Activated T-helper 9 cell treated with anti-CD3 and anti-CD28 coated beads, Interleukin-2, amount 50 U/mL, for 16 hours (primary cell): ENCODE measurements around the gene HSF2BP.
"Not testable (repeated sequence)": the region's sequence is repeated elsewhere in the genome, so short reads cannot be mapped to it uniquely, and the experiment has no call there.

ENCODE experiments used
- DNase-seq: peaks from one replicate; pipeline ENCODE4 v3.0.0-alpha.2; 2020; ENCODE audit warnings: low read depth

HSF2BP gene

GRCh38 chr21:43619344-43619743, 39.9 kb downstream of the HSF2BP start:
- DNase-seq, result no peak

GRCh38 chr21:43618940-43619339, 40.3 kb downstream of the HSF2BP start:
- DNase-seq, result no peak

DNA sequence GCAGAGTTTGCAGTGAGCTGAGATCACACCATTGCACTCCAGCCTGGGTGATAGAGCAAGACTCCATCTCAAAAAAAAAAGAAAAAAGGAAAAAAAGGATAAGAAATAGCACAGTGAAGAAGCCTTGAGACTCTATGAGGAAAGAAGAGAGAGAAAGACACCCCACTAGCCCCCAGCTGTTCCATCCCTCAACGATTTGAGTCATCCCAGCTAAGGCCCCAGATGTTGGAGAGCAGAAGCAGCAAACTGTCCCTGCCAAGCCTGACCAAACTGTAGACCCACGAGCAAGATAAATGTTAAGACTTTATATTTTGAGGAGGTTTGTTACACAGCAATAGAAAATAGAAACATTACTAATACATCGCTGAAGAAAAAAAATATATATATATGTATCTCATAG, 42.4 kb downstream of the HSF2BP start:
- DNase-seq, result not testable (repeated sequence)

GRCh38 chr21:43614839-43615238, 44.4 kb downstream of the HSF2BP start:
- DNase-seq, result no peak

DNA sequence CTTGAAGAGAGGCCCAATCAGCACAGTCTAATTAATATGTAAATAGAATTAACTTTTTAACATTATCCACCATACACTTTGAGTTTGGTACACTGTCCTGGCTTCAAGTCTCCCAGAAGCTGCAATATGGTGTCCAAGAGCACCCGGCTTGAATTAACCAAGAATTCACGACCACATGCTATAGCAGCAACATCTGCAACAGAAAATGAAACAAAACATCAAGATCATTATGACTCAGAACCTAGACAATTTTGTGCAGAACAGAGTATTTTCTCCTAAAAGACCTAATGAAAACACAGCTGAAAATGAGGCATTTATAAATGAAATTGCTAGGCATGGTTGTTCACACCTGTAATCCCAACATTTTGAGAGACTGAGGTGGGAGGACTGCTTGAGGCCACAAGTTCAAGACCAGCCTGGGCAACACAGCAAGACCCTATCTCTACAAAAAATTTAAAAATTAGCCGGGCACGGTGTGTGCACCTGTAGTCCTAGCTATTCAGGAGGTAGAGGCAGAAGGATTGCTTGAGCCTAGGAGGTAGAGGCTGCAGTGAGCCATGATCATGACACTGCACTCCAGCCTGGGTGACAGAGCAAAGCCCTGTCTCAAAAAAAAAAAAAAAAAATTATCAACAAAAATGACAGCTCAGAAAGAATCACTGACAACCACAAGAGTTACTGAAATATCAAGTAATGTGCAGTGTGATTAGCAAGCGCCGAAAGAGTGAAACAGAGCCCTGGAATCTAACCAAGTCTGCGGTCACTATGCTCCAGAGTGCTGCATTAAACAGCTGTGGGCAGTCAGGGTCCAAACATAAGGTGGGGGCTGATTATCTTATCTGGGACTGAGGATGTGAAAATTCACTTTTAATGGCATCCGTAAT, 45.3 kb downstream of the HSF2BP start:
- no peak for DNase-seq

DNA sequence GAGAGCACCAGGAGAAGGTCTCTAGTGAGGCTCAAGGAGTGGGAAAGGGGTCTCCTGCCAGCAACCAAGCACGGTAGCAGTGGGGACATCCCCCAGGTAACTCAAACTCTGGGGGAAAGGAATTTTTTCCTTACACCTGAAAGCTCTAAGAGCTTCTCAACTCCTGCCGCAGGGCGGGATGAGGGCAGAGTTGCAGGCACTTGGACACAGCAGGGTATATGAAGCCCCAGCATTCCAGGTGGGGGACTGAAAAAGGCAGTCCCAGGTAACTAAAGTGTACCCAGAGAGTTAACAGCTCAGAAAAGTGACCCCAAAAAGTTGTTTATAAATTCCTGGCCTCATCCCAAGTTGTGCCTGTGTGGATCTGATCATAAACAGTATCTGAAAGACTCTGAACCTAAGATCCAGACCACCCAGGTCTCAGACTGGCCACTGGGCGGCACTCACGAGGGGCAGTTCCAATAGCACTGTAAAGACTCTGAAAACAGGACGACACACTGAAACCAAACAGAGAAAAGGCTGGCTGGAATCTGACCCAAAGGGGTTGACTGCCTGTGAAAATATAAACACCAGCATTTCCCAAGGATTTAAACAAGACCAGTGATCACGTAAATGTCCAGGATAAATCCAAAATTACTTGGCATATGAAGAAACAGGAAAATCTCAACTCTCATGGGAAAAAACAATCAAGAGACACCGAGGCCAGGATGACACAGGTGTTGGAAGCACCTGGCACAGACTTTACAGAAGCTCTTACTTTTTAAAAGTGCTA, 47.5 kb downstream of the HSF2BP start:
- no peak for DNase-seq

DNA sequence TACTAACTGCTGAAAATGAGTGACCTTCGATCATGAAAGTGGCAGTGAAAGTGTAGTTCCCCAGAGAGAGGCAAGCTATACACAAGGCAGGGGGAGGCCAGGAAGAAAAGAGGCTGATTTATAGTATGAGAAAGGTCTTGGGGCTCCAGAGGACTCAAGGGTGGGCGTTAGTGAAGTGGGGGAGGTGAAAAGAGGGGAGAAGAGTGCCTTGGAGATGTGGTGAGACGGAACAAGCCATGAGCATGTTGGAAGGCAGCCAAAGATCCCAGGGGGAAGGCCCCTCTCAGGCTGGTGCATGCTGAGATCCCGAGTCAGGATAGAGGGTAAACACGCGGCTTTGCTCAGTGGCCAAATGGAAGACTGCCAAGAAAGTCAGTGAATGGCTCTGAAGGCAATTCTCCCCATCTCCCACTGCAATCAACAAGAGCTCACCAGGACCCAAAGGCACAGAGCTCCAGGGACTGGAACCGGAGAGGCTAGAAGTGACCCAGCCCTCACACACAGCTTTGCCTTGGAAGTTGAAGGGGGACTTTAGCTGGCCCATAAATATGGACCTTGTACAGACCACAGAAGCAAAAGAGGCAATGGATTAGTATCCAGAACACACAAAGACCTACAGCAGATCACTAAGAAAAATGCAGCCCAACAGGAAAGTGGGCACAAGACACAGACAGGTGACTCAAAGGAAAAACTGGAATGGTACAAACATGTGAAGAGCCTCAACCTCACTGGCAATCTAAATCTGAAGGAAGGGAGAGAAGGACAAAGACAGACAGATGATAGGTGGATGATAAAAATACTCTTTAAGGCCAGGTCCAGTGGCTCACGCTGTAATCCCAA, 49.6 kb downstream of the HSF2BP start:
- DNase-seq, result no peak

- DNase-seq, result no peak
These were observed 50.6 kb downstream of the HSF2BP start for GRCh38 chr21:43608664-43609063.

- DNase-seq, result no peak
These were observed 51.1 kb downstream of the HSF2BP start for GRCh38 chr21:43608225-43608624.

DNA sequence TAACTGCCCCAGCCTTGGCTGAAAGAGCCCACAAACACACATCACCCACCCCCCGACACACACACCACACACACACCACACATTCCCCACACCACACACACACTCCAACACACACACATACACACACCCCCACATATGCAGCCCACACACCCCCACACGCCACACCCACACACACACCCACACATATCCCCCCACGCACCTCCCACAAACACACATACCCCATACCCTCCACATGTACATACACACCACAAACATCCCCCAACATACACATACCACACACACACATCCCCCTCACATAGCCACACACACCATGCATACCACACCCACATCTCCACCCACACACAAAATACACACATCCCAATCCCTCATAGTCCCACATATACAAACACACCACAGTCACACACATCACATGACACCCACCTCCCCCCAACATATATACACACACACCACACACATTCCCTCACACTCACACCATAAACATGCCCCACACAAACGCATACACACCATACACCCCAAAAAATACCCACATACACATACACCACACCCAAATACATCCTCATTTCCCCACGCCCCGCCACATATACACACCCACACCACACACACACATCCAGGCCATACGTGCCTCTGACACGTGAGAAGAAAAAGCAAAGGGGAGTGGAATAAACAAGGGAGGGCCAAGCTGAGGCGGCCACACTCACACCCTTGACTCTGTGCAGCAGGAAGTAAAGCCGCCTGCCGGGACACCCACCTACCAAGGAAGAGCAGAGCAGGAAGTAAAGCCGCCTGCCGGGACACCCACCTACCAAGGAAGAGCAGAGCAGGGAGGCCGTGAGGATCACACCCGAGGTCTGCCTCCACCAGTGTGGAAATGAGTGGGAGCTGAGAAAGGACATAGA, 53.7 kb downstream of the HSF2BP start:
- no peak for DNase-seq

DNA sequence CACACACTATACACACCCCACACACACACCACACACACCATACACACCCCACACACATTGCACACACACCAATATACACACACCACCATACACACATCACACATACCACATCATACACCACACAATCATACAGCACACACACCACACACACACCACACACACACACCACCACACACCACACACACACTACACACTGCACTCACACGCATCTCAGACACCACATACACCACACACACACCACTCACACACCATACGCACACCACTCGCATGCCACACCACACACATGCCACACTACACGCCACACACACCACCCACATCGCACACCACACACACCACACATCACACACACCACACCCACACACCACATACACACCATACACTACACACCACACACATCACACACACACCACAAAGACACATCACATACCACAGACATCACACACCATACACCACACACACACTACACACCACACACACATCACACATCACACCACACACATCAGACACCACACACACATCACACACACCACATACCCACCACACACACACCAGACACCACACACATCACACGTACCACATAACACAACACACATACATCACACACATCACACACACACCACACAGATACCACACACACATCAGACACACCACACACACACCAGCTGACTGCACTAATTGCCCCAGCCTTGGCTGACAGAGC, 54.6 kb downstream of the HSF2BP start:
- DNase-seq, result no peak

GRCh38 chr21:43603641-43604504, 55.4 kb downstream of the HSF2BP start:
- DNase-seq, result no peak

- no peak for DNase-seq
These were observed 56.1 kb downstream of the HSF2BP start for GRCh38 chr21:43603233-43603626.

DNA sequence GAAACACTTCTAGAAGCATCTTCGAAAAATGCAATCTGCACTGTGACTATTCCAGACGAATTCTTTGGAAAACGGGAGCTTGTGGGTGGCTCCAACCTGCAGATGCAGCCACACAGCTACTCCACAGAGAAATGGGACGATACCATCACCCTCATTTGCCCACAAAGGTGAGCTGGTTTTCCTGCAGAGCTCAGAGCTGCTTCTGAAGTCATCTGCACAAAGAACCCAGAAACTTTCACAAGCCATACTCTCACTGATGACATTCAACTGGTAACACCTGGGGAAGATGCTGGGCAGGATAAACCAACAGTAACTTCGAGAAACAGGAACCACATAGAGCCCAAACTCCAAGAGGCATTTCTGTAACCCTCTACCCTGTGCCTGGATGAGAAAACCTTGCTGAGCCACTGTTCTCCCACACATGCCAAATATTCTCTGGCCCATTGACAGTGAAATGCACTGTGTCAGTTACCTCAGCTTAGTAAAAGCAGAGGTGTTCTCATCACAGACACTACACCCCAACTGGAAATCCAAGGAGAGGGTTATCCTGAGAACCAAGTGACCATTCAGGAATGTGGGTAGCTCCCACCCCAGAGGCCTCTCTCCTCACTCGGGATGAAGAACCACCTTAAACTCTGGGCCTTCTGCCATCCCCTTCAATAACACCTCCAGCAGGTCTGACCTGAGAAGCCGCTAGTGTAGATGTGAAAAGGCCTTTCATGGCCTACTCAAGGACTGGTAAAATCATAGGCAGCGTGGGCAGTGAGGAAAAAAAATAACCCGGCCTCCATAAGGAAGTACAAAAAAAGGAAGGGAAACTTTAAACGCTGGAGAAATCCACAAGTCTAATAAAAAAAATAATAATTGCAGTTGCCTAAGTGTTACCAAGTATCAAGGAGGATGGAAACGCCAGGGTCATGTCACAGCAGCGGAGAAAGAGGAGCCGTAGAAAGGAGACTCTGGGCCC, 56.7 kb downstream of the HSF2BP start:
- DNase-seq, result no peak

DNA sequence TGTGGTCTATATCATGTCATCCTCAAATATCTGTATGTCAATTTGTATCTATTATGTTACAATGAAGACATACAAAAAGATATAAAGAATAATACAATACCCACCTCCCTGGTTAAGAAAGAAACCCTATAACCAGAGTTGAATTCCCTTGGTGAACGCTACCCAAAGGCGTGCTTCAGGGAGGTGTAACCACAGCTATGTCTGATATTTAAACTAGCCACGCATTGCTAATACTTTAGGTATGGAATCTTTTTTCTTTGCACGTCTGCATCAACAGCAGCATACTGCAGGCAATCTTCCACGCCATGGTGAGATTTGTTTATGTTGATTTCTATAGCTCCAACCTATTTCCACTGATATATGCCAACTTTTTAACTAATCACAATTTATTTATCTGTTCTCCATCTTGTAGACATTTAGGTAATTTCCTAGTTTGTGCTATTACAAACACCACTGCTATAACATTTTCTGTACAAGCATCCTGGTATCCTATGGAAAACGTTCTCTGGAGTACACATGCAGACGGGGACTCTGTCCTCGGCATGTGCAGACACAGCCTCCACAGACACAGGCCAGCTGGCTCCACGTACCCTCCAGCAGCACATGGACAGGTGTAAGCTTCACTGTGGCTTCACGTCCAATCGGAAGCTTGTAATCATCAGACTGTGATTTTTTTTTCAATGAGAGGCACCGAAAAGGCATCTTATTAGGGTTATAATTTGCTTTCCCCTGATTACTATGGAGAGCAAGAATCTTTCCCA, 58.5 kb downstream of the HSF2BP start:
- no peak for DNase-seq

GRCh38 chr21:43599728-43600127, 59.6 kb downstream of the HSF2BP start:
- DNase-seq, result no peak

GRCh38 chr21:43598416-43599120, 60.7 kb downstream of the HSF2BP start:
- no peak for DNase-seq
